Measurements from ENCODE around the gene AFAP1L2.

Gene AFAP1L2

GRCh38 chr10:114328874-114329273 lies 75.4 kb downstream of the AFAP1L2 start:
- Histone ChIP-seq H3K36me3 (ENCODE audit: control insufficient read depth in 1 of 2, insufficient read depth in 2 of 2, low read length in 2 of 2) (no peaks in the 10 kb centered on the region), H3K9ac (ENCODE audit: low read depth in 1 of 2, low read length in 2 of 2) (no peak overlapping the region), H3K27me3 (ENCODE audit: control insufficient read depth in 1 of 2, insufficient read depth in 2 of 2, low read length in 2 of 2) (no peaks in the 10 kb centered on the region), H3K4me3 (ENCODE audit: low read depth in 1 of 2, low read length in 2 of 2) (no peak overlapping the region), H3K27ac (ENCODE audit: low read depth, low read length) (no peak overlapping the region), H3K4me1 (ENCODE audit: control insufficient read depth in 1 of 2, insufficient read depth in 2 of 2, low read length in 2 of 2) (no peaks in the 10 kb centered on the region), H3K9me3 (ENCODE audit: control insufficient read depth in 1 of 2, low read length in 2 of 2) (no peaks in the 10 kb centered on the region)

GRCh38 chr10:114328441-114328812 lies 75.9 kb downstream of the AFAP1L2 start:
- Histone ChIP-seq H3K27ac (ENCODE audit: low read depth, low read length) (no peak overlapping the region), H3K27me3 (ENCODE audit: control insufficient read depth in 1 of 2, insufficient read depth in 2 of 2, low read length in 2 of 2) (no peaks in the 10 kb centered on the region), H3K4me3 (ENCODE audit: low read depth in 1 of 2, low read length in 2 of 2) (no peak overlapping the region), H3K4me1 (ENCODE audit: control insufficient read depth in 1 of 2, insufficient read depth in 2 of 2, low read length in 2 of 2) (no peaks in the 10 kb centered on the region), H3K9ac (ENCODE audit: low read depth in 1 of 2, low read length in 2 of 2) (no peak overlapping the region), H3K36me3 (ENCODE audit: control insufficient read depth in 1 of 2, insufficient read depth in 2 of 2, low read length in 2 of 2) (no peaks in the 10 kb centered on the region), H3K9me3 (ENCODE audit: control insufficient read depth in 1 of 2, low read length in 2 of 2) (no peaks in the 10 kb centered on the region)

GRCh38 chr10:114327537-114328440 lies 76.5 kb downstream of the AFAP1L2 start:
- no peaks in the 10 kb centered on the region for H3K4me1 ChIP-seq (ENCODE audit: control insufficient read depth in 1 of 2, insufficient read depth in 2 of 2, low read length in 2 of 2)
- H3K36me3 ChIP-seq (ENCODE audit: control insufficient read depth in 1 of 2, insufficient read depth in 2 of 2, low read length in 2 of 2), result no peaks in the 10 kb centered on the region
- H3K27me3 ChIP-seq (ENCODE audit: control insufficient read depth in 1 of 2, insufficient read depth in 2 of 2, low read length in 2 of 2), result no peaks in the 10 kb centered on the region
- no peak overlapping the region for H3K27ac ChIP-seq (ENCODE audit: low read depth, low read length)
- H3K9me3 ChIP-seq (ENCODE audit: control insufficient read depth in 1 of 2, low read length in 2 of 2), result no peaks in the 10 kb centered on the region
- no peak overlapping the region for H3K9ac ChIP-seq (ENCODE audit: low read depth in 1 of 2, low read length in 2 of 2)
- H3K4me3 ChIP-seq (ENCODE audit: low read depth in 1 of 2, low read length in 2 of 2), result no peak overlapping the region

- H3K27me3 ChIP-seq (ENCODE audit: control insufficient read depth in 1 of 2, insufficient read depth in 2 of 2, low read length in 2 of 2), result no peaks in the 10 kb centered on the region
- peaks cover 0 to 5% of the 10 kb centered on the region in 2 donors for H3K36me3 ChIP-seq (ENCODE audit: control insufficient read depth in 1 of 2, insufficient read depth in 2 of 2, low read length in 2 of 2)
- no peak overlapping the region for H3K27ac ChIP-seq (ENCODE audit: low read depth, low read length)
- H3K4me3 ChIP-seq (ENCODE audit: low read depth in 1 of 2, low read length in 2 of 2), result no peak overlapping the region
- no peaks in the 10 kb centered on the region for H3K4me1 ChIP-seq (ENCODE audit: control insufficient read depth in 1 of 2, insufficient read depth in 2 of 2, low read length in 2 of 2)
- H3K9ac ChIP-seq (ENCODE audit: low read depth in 1 of 2, low read length in 2 of 2), result no peak overlapping the region
- no peaks in the 10 kb centered on the region for H3K9me3 ChIP-seq (ENCODE audit: control insufficient read depth in 1 of 2, low read length in 2 of 2)
Observed at GRCh38 chr10:114326795-114327194, 77.5 kb downstream of the AFAP1L2 start.

GRCh38 chr10:114323023-114323422 lies 81.3 kb downstream of the AFAP1L2 start:
- H3K27me3 ChIP-seq (ENCODE audit: control insufficient read depth in 1 of 2, insufficient read depth in 2 of 2, low read length in 2 of 2), result no peaks in the 10 kb centered on the region
- peaks cover 0 to 5% of the 10 kb centered on the region in 2 donors for H3K36me3 ChIP-seq (ENCODE audit: control insufficient read depth in 1 of 2, insufficient read depth in 2 of 2, low read length in 2 of 2)
- no peaks in the 10 kb centered on the region for H3K9me3 ChIP-seq (ENCODE audit: control insufficient read depth in 1 of 2, low read length in 2 of 2)
- no peak overlapping the region for H3K27ac ChIP-seq (ENCODE audit: low read depth, low read length)
- no peak overlapping the region for H3K4me3 ChIP-seq (ENCODE audit: low read depth in 1 of 2, low read length in 2 of 2)
- no peaks in the 10 kb centered on the region for H3K4me1 ChIP-seq (ENCODE audit: control insufficient read depth in 1 of 2, insufficient read depth in 2 of 2, low read length in 2 of 2)
- no peak overlapping the region for H3K9ac ChIP-seq (ENCODE audit: low read depth in 1 of 2, low read length in 2 of 2)

GRCh38 chr10:114322344-114322743 lies 82.0 kb downstream of the AFAP1L2 start:
- H3K36me3 ChIP-seq (ENCODE audit: control insufficient read depth in 1 of 2, insufficient read depth in 2 of 2, low read length in 2 of 2), result peaks cover 0 to 5% of the 10 kb centered on the region in 2 donors
- no peaks in the 10 kb centered on the region for H3K27me3 ChIP-seq (ENCODE audit: control insufficient read depth in 1 of 2, insufficient read depth in 2 of 2, low read length in 2 of 2)
- H3K4me3 ChIP-seq (ENCODE audit: low read depth in 1 of 2, low read length in 2 of 2), result no peak overlapping the region
- H3K9ac ChIP-seq (ENCODE audit: low read depth in 1 of 2, low read length in 2 of 2), result no peak overlapping the region
- no peaks in the 10 kb centered on the region for H3K9me3 ChIP-seq (ENCODE audit: control insufficient read depth in 1 of 2, low read length in 2 of 2)
- no peaks in the 10 kb centered on the region for H3K4me1 ChIP-seq (ENCODE audit: control insufficient read depth in 1 of 2, insufficient read depth in 2 of 2, low read length in 2 of 2)
- H3K27ac ChIP-seq (ENCODE audit: low read depth, low read length), result no peak overlapping the region

GRCh38 chr10:114320249-114321116 lies 83.8 kb downstream of the AFAP1L2 start:
- Histone ChIP-seq H3K9me3 (ENCODE audit: control insufficient read depth in 1 of 2, low read length in 2 of 2) (no peaks in the 10 kb centered on the region), H3K27ac (ENCODE audit: low read depth, low read length) (no peak overlapping the region), H3K36me3 (ENCODE audit: control insufficient read depth in 1 of 2, insufficient read depth in 2 of 2, low read length in 2 of 2) (peaks cover 0 to 5% of the 10 kb centered on the region in 2 donors), H3K4me3 (ENCODE audit: low read depth in 1 of 2, low read length in 2 of 2) (no peak overlapping the region), H3K4me1 (ENCODE audit: control insufficient read depth in 1 of 2, insufficient read depth in 2 of 2, low read length in 2 of 2) (no peaks in the 10 kb centered on the region), H3K9ac (ENCODE audit: low read depth in 1 of 2, low read length in 2 of 2) (no peak overlapping the region), H3K27me3 (ENCODE audit: control insufficient read depth in 1 of 2, insufficient read depth in 2 of 2, low read length in 2 of 2) (no peaks in the 10 kb centered on the region)

GRCh38 chr10:114319406-114320248 lies 84.7 kb downstream of the AFAP1L2 start:
- Histone ChIP-seq H3K9ac (ENCODE audit: low read depth in 1 of 2, low read length in 2 of 2) (no peak overlapping the region), H3K36me3 (ENCODE audit: control insufficient read depth in 1 of 2, insufficient read depth in 2 of 2, low read length in 2 of 2) (peaks cover 0 to 5% of the 10 kb centered on the region in 2 donors), H3K9me3 (ENCODE audit: control insufficient read depth in 1 of 2, low read length in 2 of 2) (no peaks in the 10 kb centered on the region), H3K4me3 (ENCODE audit: low read depth in 1 of 2, low read length in 2 of 2) (no peak overlapping the region), H3K27me3 (ENCODE audit: control insufficient read depth in 1 of 2, insufficient read depth in 2 of 2, low read length in 2 of 2) (no peaks in the 10 kb centered on the region), H3K4me1 (ENCODE audit: control insufficient read depth in 1 of 2, insufficient read depth in 2 of 2, low read length in 2 of 2) (no peaks in the 10 kb centered on the region), H3K27ac (ENCODE audit: low read depth, low read length) (no peak overlapping the region)

GRCh38 chr10:114316744-114317143 lies 87.6 kb downstream of the AFAP1L2 start:
- H3K4me3 ChIP-seq (ENCODE audit: low read depth in 1 of 2, low read length in 2 of 2), result no peak overlapping the region
- H3K9ac ChIP-seq (ENCODE audit: low read depth in 1 of 2, low read length in 2 of 2), result no peak overlapping the region
- peaks cover 0 to 1% of the 10 kb centered on the region in 2 donors for H3K36me3 ChIP-seq (ENCODE audit: control insufficient read depth in 1 of 2, insufficient read depth in 2 of 2, low read length in 2 of 2)
- no peaks in the 10 kb centered on the region for H3K9me3 ChIP-seq (ENCODE audit: control insufficient read depth in 1 of 2, low read length in 2 of 2)
- H3K27me3 ChIP-seq (ENCODE audit: control insufficient read depth in 1 of 2, insufficient read depth in 2 of 2, low read length in 2 of 2), result no peaks in the 10 kb centered on the region
- no peaks in the 10 kb centered on the region for H3K4me1 ChIP-seq (ENCODE audit: control insufficient read depth in 1 of 2, insufficient read depth in 2 of 2, low read length in 2 of 2)
- H3K27ac ChIP-seq (ENCODE audit: low read depth, low read length), result no peak overlapping the region
